ENCODE data around the gene ARHGAP22.

ARHGAP22 gene

DNA sequence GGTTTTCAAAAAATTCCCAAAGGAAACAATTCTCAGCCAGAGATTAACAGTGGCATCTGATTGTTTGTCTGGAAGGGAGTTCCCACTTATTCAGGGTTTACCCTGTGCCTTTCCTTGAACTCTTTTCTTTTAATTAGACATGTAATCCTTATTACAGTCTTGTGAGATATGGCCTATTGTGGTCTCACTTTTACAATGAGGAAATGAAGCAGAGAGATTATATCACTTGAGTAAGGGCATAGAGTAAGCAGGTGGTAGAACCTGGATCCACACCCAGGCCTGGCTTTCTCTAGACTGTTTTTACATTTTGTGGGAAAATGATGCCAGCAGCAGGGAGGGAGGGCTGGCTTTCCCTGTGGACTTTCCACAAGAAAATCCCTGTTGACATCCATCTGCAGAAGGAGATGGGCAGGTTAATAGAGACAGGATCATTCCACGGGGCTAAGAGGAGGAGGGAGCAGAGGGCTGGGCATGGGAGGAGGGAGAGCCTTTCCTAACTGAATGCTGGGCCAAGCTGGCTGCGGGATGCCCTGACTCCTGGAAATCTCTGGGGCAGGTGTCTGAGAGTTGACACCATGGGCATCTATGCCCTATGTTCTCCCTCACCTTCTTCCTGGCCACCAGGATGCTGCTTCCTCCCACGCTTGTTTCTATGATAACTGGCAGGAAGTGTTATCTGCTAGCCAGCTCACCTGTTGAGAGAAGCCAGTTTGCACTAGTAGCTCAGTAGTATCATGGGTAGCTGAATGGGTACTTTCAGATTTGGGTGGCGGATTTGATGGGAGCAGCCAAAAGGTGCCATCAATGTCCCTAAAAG, 28.7 kb upstream of the ARHGAP22 start:
- DNase-seq: no peak

- no peak for DNase-seq
Observed at GRCh38 chr10:48632166-48632565, 27.3 kb upstream of the ARHGAP22 start.

- DNase-seq: no peak
Observed at GRCh38 chr10:48627984-48628609, 23.2 kb upstream of the ARHGAP22 start.

DNA sequence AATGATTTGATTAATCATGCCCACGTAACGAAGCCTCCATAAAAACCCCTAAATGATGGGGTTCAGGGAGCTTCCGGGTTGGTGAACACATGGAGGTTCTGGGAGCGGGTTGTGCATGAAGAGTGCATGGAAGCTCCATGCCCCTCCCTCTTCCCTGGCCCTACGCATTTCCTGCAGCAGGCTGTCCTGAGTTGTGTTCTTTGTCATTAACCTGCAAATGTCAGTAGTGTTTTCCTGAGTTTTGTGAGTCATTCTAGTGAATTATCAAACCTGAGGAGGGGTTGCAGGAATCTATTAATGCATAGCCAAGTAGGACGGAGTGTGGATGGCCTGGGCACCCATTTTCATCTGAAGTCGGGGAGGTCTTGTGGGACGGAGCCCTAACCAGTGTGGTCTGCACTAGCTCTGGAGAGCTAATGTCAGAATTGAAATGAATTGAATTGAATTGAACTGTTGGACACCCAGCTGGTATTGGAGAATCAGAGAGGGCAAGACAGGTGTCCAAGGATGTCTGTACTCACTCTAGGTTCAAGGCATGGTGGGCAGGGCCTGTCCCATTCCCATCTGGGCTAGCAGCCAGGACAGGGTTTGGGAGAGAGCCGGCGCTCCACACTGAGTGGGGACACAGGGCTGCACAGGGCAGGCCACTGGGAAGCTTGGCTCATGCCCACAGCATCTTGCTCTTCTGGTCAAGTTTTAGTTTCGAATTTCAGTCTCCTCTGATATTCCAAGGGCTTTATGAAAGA, 22.3 kb upstream of the ARHGAP22 start:
- no peak for DNase-seq

DNA sequence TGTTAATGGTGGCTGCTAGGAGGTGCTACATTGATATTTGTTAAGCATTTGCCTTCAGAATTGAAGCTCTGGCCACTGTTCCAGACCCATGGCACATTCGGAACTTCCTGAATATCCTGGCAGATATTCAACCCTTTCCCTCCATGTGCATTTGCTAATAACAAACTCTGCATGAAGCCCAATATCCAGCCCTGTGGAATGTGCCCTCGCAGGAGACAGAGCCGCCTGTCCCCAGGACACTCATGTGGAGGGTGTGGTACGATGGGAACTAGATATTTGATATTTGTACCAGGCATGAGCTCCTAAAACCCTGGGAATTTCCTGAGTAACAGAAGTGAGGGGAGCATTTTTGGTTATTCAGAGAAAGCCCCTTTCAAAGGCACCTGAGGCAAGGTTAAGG, 21.6 kb upstream of the ARHGAP22 start:
- DNase-seq: no peak

DNA sequence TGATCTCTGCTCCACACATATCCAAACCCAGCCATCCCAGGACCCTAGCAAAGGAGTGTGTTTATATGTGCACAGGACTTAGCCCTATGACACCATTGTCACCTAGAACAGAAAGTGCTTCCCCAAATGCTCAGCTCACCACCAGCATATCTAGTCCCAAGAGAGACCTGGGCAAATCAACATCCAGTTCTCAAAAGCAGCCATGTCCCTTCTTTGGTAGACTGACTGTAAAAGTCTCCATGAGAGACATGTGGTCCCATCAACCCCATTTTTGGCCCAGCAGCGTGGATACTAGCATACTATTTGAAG, 20.9 kb upstream of the ARHGAP22 start:
- DNase-seq: no peak

- no peak for DNase-seq
Observed at GRCh38 chr10:48623607-48624132, 18.8 kb upstream of the ARHGAP22 start.

- no peak for DNase-seq
Observed at GRCh38 chr10:48623009-48623408, 18.1 kb upstream of the ARHGAP22 start.

GRCh38 chr10:48620719-48621118, 15.8 kb upstream of the ARHGAP22 start:
- DNase-seq: no peak

DNA sequence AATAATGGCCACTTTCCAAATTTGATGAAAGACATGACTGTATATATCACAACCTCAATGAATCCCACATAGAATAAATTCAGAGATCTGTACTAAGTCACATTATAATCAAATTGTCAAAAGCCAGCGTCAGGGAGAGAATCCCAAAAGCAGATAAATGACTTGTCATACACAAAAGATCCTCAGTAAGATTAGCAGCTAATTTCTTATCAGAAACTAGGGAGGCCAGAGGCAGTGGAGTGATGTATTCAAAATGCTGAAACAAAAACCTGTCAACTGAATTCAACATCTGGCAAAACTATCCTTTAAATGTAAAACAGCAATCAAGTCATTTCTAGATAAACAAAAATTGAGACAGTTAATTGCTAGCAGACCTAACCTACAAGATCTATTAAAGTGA, 11.6 kb upstream of the ARHGAP22 start:
- no peak for DNase-seq

DNA sequence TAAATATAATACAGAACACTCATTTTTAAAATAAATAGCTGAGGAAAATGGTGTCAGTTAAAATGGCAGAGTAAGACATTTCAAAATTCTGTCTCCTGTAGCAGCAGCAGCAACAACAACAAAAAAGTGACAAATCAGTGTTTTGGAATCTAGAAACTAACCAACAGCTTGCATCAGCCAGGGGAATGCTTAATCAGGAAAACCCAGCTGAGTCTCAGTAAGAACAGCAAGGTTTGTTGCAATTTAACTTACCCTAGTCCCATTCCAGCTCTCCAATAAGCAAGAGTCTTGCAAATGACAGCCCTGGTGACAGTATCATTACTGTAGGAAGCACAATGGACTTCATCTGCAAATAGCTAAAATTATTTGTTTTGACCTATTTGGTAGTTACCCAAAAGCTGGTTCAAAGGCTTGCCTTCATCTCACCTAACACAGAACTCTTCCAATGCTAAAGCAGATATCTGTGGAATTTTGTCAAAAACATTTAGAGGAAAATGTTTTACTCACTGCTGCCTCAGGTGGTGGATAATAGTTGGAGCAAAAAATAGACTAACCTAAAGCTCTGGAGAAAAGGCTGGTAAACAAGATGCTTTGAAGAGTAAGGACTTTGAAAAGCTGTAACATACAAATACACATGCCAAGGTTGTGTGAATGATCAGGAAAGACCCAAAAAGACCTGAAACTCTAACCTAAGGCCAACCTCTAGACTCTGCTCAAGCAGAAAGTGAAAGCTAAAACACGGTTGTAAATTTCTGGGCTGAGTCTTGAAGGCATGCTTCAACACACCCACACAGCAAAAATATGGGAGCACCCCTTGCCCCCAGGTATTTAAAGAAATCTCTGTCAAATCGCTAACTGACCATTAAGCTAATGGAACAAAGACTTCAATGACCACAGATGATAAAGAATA, 9.9 kb upstream of the ARHGAP22 start:
- no peak for DNase-seq

- DNase-seq: no peak
Observed at GRCh38 chr10:48613016-48613415, 8.1 kb upstream of the ARHGAP22 start.

GRCh38 chr10:48612236-48612943, 7.5 kb upstream of the ARHGAP22 start:
- DNase-seq: no peak

DNA sequence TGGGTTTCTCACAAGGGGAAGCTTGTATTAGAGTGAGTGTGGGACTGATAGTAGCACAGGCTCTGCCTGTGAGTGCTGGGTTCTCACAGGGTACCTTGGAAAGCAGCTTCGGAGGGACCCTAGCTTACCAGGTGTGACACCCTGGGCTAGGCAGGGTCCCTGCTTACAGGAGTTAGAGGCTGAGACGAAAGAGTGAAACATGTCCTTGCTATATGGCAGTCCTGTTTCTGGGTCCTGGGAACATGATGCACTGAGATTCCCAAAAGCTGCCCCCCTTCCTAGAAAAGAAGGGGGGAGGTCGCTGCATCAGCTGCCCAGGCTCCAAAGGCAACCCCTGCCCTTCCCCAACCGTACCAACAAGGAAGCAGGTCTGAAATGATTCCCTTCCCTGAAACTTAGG, 6.3 kb upstream of the ARHGAP22 start:
- no peak for DNase-seq

DNA sequence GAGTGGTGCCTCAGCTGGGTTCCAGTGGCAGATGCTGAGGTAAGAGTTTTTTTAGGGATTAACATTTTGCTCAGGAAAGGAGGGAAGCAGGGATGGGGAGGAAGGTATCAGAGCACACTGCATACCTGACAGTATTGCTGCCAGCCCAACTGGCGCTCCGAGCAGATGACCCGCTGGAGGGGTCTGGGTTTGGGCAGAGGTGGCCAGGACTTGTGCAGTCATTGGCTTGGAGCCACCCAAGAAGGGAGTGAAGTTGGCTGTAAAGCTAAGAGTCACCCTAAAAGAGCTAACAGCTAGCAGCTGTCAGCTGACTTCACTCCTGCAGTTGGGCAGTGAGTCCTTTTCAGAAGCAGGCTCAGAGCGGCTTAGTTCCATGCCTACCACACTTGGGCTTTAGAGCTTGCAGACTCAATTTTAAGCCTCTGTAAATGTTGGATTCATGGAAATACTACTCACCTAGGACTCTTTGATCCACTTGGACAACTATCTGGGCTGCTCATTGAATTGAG, 5.8 kb upstream of the ARHGAP22 start:
- no peak for DNase-seq

GRCh38 chr10:48609899-48610584, 5.2 kb upstream of the ARHGAP22 start:
- no peak for DNase-seq

DNA sequence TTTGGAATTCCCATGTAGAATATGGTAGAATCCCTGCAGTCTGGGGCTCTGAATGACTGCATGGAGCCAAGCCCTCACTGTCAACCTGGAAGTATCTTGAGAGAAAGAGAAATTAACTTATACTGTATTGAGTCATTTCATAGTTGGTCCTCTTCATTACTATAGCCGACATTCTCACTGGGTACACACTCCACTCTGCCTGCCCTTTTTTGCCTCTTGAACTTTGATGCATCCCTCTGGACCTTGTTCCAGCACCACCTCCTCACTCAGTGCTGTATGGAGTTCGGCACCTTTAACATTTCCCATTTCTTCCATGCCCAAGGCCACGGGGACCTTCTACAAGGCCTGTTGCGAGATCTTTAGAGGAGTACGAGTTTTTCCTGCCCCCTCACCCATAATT, 4.6 kb upstream of the ARHGAP22 start:
- no peak for DNase-seq

DNA sequence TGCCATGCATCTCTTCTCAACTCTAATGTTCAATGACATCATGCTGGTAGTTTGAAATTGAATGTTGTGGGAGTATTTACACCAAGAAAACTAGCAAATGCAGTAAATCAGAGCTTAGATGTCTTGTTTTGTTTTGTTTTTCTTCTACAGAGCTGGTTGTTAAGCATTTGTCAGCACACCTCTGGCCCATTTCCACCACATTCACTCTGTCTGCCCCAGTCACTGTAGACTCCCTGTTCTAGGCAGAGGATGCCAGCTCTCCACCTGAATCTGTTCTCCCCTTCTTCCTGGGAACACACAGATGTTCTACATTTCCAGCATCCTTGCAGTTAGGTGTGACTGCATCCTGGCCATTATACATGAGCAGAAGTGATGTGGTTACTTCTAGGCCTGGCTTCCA, 4.1 kb upstream of the ARHGAP22 start:
- no peak for DNase-seq

- peak; percentile 28 for DNase-seq
Observed at GRCh38 chr10:48608279-48608681, 3.4 kb upstream of the ARHGAP22 start.

DNA sequence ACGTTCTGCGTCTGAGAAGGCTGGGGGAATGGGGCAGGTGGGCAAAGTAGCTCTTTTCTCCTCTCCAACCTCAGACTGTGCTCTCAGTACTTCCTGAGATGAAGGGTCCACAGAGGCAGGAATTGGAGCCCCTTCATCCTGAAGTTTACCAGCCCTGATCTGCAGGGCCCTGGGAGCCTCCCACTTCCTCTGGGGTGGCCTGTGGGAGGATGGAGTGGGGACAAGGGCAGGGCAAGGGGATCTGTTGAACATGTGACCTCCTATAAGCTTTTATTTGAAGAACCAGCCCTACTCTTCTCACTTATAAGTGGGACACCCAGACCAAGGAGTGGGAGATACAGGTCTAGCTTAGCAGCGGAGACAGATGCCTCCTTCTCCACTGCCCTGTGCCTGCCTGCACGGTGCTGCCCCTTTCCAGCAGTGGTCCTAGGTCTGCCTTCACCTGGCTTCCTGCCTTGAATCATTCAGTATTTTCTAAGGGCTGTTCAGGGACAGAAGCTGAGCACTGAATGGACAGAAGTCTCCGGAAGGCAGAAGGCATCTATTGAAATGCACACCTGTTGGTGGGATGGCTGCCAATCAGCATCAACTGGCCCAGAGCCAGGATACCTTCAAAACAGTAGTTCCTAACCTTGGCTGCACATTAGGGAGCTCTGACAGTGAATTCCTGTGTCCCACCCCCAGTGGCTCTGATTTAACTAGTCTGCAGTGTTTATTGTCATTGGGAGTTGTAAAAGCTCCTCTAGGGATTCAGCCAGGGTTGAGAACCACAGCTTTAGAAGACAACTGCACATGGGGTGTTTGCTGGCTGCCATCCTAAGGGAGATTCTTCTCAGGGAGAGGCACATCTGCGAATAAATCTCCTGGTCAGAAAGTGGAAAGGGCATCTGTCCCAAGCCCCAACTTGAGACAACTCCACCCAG, 2.7 kb upstream of the ARHGAP22 start:
- no peak for DNase-seq
